CD4-positive, alpha-beta T cell (primary cell): ENCODE results near the gene SEPTIN11. TPM values are rescaled to one million over a fixed set of nuclear protein-coding genes. Genes with fewer than 3 reads are reported as not detected.

Experiments used
- ATAC-seq: fragments of 200-7000 bp; cut with Tn5 transposase; one replicate; pipeline ENCODE4 v1.10.0; 2022; ENCODE audit warnings: mild to moderate bottlenecking; ENCODE audit not compliant: poor library complexity
- CTCF ChIA-PET: fragments of 350-600 bp; sonication (Branson Sonifier 250); formaldehyde crosslinking; loops from one replicate; lab custom pipeline; 2021; ENCODE audit warnings: antibody characterized with exemption, inconsistent platforms; lab: Charles Lee
- POLR2A ChIA-PET: fragments of 350-600 bp; sonication (Branson Sonifier 250); formaldehyde crosslinking; loops from one replicate; lab custom pipeline; 2021; ENCODE audit warnings: antibody characterized with exemption, inconsistent platforms; lab: Charles Lee
- DNase-seq, 14 experiments: peaks; one replicate each; pipeline ENCODE4 v3.0.0-alpha.2; 2013 to 2020; ENCODE audit warnings: mixed read lengths in 2 of 14
- H3K27ac ChIP-seq, 2 donors: one replicate each; pipeline versions ENCODE4 v1.5.1 to v1.7.0; 2013; ENCODE audit warnings: low read length in 2 of 2, low read depth in 1 of 2, mild to moderate bottlenecking in 1 of 2
- H3K27me3 ChIP-seq, 2 experiments: 1 replicate in 1 of 2; 2 replicates in 1 of 2; pipeline versions ENCODE4 v1.6.1 to v1.7.0; 2013; ENCODE audit warnings: low read length in 2 of 2, control low read depth in 1 of 2, mild to moderate bottlenecking in 1 of 2, moderate library complexity in 1 of 2; ENCODE audit not compliant: insufficient read depth in 2 of 2, control insufficient read depth in 1 of 2
- H3K36me3 ChIP-seq: one replicate; pipeline ENCODE4 v1.6.1; 2013; ENCODE audit warnings: low read length, control low read depth; ENCODE audit not compliant: insufficient read depth
- H3K4me1 ChIP-seq: one replicate; pipeline ENCODE4 v1.6.1; 2013; ENCODE audit warnings: low read length, control low read depth; ENCODE audit not compliant: insufficient read depth
- H3K4me3 ChIP-seq: one replicate; pipeline ENCODE4 v1.5.1; 2013; ENCODE audit warnings: mild to moderate bottlenecking, low read length, moderate library complexity
- H3K9me3 ChIP-seq, 2 experiments: 1 replicate in 1 of 2; 2 replicates in 1 of 2; pipeline versions ENCODE4 v1.6.1 to v1.7.0; 2013; ENCODE audit warnings: low read length in 2 of 2, mild to moderate bottlenecking in 2 of 2, control low read depth in 1 of 2, moderate library complexity in 1 of 2; ENCODE audit not compliant: control insufficient read depth in 1 of 2, insufficient read depth in 1 of 2
- H3K27ac Mint-ChIP-seq: one replicate; pipeline ENCODE4 v1.8.0; 2020; ENCODE audit warnings: mixed read lengths
- H3K27me3 Mint-ChIP-seq: one replicate; pipeline ENCODE4 v1.8.0; 2021; ENCODE audit warnings: mixed read lengths
- H3K36me3 Mint-ChIP-seq: one replicate; pipeline ENCODE4 v1.8.0; 2021; ENCODE audit warnings: low read depth, mixed read lengths
- H3K4me1 Mint-ChIP-seq: one replicate; pipeline ENCODE4 v1.8.0; 2021; ENCODE audit warnings: low read depth, mixed read lengths
- H3K4me3 Mint-ChIP-seq: one replicate; pipeline ENCODE4 v1.8.0; 2020; ENCODE audit warnings: mild to moderate bottlenecking, mixed read lengths
- H3K9me3 Mint-ChIP-seq: one replicate; pipeline ENCODE4 v1.8.0; 2020; ENCODE audit warnings: mixed read lengths
- intact Hi-C, 2 experiments: fragments of 100-400 bp; cut with DNase I in 1 of 2; cut with micrococcal nuclease in 1 of 2; formaldehyde crosslinking; loops; one replicate each; pipeline versions ENCODE4 v1.15.1 to v1.9.0; 2023 to 2025; cut with DNase I, micrococcal nuclease
- polyA plus RNA-seq, 2 donors: library from polyadenylated mRNA; unstranded; fragments of 120-200 nt; gene quantifications; one replicate each; pipeline ENCODE4 v1.2.1, GENCODE V29; 2013
- total RNA-seq, 174 experiments: library from RNA in 2 of 174; stranded (reverse) in 2 of 174; gene quantifications; one replicate each; pipeline ENCODE4 v1.2.3 and lab custom pipeline; 2021 to 2026
- TF ChIP-seq, protein P1 (sequence below): fragments of 200-600 bp; IDR thresholded peaks from one replicate; pipeline ENCODE4 v1.8.0; 2022; ENCODE audit warnings: antibody characterized with exemption, mild to moderate bottlenecking

The SEPTIN11 gene
- 1 to 10 TPM; 8.1 to 9.4 TPM for total RNA-seq
- polyA plus RNA-seq (2013, experiment 1 of 2), result 18.4 TPM
- polyA plus RNA-seq (2013, experiment 2 of 2), result 23.9 TPM
- total RNA-seq (lab: John Stamatoyannopoulos, UW), result 11.3 to 89.4 (median 38.5) reads per million in 172 experiments

DNA sequence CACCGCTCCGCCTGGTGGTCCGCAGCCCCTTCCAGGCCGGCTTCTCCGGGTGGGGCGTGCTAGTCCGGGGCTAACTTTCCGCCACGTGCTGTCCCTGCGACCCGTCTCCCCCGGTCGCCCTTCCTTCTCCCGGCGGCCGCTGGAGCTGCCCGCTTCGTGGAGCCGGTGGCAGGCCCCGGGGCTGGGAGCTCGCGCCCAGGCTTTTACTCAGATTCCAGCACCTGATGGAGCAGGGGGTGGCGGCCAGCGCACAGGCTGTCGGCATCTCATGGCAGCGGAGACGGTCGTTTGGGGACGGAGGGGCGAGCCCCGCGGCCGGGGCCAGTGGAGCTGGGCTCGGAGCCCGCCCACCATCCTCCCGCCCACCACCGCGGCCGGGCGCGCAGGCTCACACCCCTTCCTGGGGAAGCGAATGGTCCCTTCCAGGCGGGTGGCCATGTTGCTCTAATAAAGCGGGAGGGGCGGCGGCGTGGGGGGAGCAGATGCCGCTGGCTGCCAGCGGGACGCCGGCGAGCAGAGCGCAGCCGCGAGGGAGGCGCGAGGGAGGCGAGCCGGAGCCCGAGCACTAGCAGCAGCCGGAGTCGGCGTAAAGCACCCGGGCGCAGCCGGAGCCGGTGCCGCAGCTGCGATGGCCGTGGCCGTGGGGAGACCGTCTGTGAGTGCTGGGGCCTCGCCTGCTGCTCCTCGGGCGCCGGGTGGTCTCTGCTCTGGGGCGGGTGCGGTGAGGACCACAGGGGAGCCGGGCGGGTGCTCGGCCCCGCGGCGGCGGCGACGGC, at the start of gene SEPTIN11:
Gene SEPTIN11 (plus strand): TSS at position 477 of the 776 bp plus-strand sequence. CDS start 152 bp downstream, at position 629.
- no peaks in the 10 kb centered on the region for H3K27me3 Mint-ChIP-seq
- ATAC-seq (peak; percentile 79), DNase-seq (peak; percentile 65 to 93 (median 78))
- peaks cover 27% of the 10 kb centered on the region for H3K4me1 ChIP-seq
- H3K27me3 ChIP-seq, result no peaks in the 10 kb centered on the region
- H3K4me3 Mint-ChIP-seq, result peak within 1 kb of the TSS; percentile 89
- H3K9me3 ChIP-seq, result no peaks in the 10 kb centered on the region
- H3K4me3 ChIP-seq, result peak within 1 kb of the TSS; percentile 75
- ChIA-PET CTCF (interaction anchor here (0.7 to 1.7 kb wide), 4 partner anchors 17 to 44 kb away, joined by 3 to 5 read pairs (median 4); no protein-coding TSS in a partner anchor), POLR2A (interaction anchor here (0.8 to 3.4 kb wide), 10 partner anchors 22 to 127 kb away, joined by 3 to 12 read pairs (median 6); no protein-coding TSS in a partner anchor)
- peak within 1 kb of the TSS; percentile 76 for H3K27ac Mint-ChIP-seq
- peaks cover 5% of the 10 kb centered on the region for H3K36me3 Mint-ChIP-seq
- H3K9me3 Mint-ChIP-seq, result no peaks in the 10 kb centered on the region
- intact Hi-C loops, result loop anchor here (1.0 to 10.0 kb wide), 5 partner anchors 38 to 255 kb away; partner anchors contain the start of gene CCNG2 (in 1 of the 2)
- TF ChIP-seq, protein P1, sequence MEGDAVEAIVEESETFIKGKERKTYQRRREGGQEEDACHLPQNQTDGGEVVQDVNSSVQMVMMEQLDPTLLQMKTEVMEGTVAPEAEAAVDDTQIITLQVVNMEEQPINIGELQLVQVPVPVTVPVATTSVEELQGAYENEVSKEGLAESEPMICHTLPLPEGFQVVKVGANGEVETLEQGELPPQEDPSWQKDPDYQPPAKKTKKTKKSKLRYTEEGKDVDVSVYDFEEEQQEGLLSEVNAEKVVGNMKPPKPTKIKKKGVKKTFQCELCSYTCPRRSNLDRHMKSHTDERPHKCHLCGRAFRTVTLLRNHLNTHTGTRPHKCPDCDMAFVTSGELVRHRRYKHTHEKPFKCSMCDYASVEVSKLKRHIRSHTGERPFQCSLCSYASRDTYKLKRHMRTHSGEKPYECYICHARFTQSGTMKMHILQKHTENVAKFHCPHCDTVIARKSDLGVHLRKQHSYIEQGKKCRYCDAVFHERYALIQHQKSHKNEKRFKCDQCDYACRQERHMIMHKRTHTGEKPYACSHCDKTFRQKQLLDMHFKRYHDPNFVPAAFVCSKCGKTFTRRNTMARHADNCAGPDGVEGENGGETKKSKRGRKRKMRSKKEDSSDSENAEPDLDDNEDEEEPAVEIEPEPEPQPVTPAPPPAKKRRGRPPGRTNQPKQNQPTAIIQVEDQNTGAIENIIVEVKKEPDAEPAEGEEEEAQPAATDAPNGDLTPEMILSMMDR, result no peak
- peaks cover 21% of the 10 kb centered on the region for H3K4me1 Mint-ChIP-seq
- H3K36me3 ChIP-seq, result no peaks in the 10 kb centered on the region
- H3K27ac ChIP-seq, result no peak within 1 kb of the TSS

DNA sequence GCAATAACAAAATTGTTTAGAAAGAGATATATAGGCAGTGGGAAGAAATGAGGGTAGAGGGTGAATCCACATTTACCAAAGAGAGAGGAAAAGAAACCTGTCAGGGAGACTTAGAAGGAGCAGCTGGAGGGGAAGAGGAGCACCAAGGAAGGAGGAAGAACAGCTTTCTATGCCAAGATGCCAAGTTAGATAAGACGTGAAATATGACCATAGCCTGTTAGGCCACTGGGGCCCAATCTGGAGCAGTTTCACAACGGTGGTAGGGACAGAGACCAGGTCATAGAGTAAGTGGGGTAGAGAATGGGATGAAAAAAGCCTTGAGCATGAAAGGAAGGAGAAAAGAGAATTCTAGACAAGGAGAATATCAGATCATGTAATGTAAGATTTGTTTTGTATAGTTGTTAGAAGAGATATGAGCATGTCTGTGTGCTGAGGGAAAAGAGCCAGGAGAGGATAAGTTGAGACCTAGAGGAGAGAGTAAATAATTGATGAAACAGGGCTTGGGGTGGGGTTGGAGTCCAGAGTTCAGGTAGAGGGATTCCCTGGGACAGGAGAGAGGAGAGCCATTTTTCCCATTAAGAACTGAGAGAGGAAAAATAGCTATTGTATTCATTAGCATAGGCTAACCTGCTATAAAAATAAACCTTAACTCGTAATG, 47.2 kb upstream of the SEPTIN11 start:
- ChIA-PET CTCF (interaction anchor here (0.5 kb wide), 1 partner anchor 161 kb away, joined by 3 read pairs; no protein-coding TSS in a partner anchor), POLR2A (no interaction called here)
- DNase-seq, result no peak
- Histone ChIP-seq H3K27ac (no peak overlapping the region), H3K4me3 (no peak overlapping the region), H3K4me1 (peaks cover 11% of the 10 kb centered on the region), H3K36me3 (no peaks in the 10 kb centered on the region), H3K27me3 (peaks cover 21 to 23% of the 10 kb centered on the region in 2 experiments), H3K9me3 (no peaks in the 10 kb centered on the region)
- H3K27me3 Mint-ChIP-seq, result peaks cover 24% of the 10 kb centered on the region
- TF ChIP-seq, protein P1, result no peak
- H3K36me3 Mint-ChIP-seq, result no peaks in the 10 kb centered on the region
- H3K27ac Mint-ChIP-seq, result no peak overlapping the region
- no peak for ATAC-seq
- H3K9me3 Mint-ChIP-seq, result no peaks in the 10 kb centered on the region
- no peak overlapping the region for H3K4me3 Mint-ChIP-seq
- H3K4me1 Mint-ChIP-seq, result peaks cover 13% of the 10 kb centered on the region
- intact Hi-C loops, result no loop called here

DNA sequence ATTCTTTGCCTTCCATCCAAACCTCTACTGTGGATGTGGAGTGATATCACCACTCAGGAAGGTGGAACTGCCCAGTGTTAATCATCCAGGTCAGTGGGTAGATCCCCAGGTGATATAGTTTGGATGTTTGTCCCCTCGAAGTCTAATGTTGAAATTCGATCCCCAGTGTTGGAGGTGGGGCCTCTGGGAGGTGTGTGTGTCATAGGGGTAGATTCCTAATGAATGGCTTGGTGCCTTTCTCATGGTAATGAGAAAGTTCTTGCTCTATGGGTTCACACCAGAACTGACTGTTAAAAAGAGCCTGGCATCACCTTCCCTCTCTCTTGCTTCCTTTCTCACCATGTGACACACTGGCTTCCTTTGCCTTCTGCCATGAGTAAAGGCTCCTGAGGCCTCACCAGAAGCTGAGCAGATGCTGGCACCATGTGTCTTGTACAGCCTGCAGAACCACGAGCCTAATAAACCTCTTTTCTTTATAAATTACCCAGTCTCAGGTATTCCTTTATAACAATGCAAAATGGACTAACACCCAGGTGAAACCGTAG, 44.8 kb upstream of the SEPTIN11 start:
- H3K4me3 ChIP-seq, result no peak overlapping the region
- no peak for ATAC-seq
- no peak overlapping the region for H3K27ac Mint-ChIP-seq
- no peaks in the 10 kb centered on the region for H3K4me1 ChIP-seq
- CTCF ChIA-PET, result no interaction called here
- TF ChIP-seq, protein P1, result no peak
- DNase-seq, result no peak
- no peaks in the 10 kb centered on the region for H3K9me3 ChIP-seq
- POLR2A ChIA-PET, result no interaction called here
- no peaks in the 10 kb centered on the region for H3K36me3 Mint-ChIP-seq
- H3K9me3 Mint-ChIP-seq, result no peaks in the 10 kb centered on the region
- no peaks in the 10 kb centered on the region for H3K36me3 ChIP-seq
- H3K27ac ChIP-seq, result no peak overlapping the region
- no peak overlapping the region for H3K4me3 Mint-ChIP-seq
- peaks cover 7% of the 10 kb centered on the region for H3K27me3 Mint-ChIP-seq
- intact Hi-C loops, result no loop called here
- no peaks in the 10 kb centered on the region for H3K4me1 Mint-ChIP-seq
- H3K27me3 ChIP-seq, result peaks cover 7 to 11% of the 10 kb centered on the region in 2 experiments
